KOPT-K1 (cell line): ENCODE measurements around the gene HGFAC.

Experiments used
- H3K27ac ChIP-seq: fragments of 200-600 bp; sonication (generic); 2 replicates; pipeline ENCODE4 v1.5.1; 2016; ENCODE audit warnings: antibody characterized with exemption, mild to moderate bottlenecking, low read depth, low read length; ENCODE audit not compliant: poor library complexity, severe bottlenecking
- H3K36me3 ChIP-seq: fragments of 200-600 bp; sonication (generic); 2 replicates; pipeline ENCODE4 v1.5.1; 2017; ENCODE audit warnings: antibody characterized with exemption, mild to moderate bottlenecking, low read length, moderate library complexity; ENCODE audit not compliant: insufficient read depth
- H3K9me3 ChIP-seq: fragments of 200-600 bp; sonication (generic); 2 replicates; pipeline ENCODE4 v1.5.1; 2017; ENCODE audit warnings: antibody characterized with exemption, low read length, mild to moderate bottlenecking; ENCODE audit not compliant: insufficient read depth, poor library complexity, severe bottlenecking

The HGFAC gene

DNA sequence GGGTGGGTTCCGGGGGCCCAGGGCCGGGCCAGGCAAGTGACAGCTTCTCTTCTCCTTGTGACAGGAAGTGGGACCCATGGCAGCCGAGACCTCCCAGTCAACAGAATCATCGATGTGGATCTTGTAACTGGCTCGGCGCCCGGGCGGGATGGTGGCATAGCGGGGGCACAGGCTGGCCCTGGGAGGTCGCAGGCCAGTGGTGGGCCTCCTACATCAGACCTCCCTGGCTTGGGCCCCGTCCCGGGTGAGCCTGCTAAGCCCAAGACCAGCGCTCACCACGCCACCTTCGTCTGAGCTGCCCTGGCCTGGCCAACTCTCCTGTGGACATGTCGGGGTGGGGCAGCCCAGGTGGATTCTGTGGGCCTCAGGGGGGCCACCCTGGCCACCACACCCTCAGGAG, 2.4 kb upstream of the HGFAC start:
- Histone ChIP-seq H3K36me3 (no peaks in the 10 kb centered on the region), H3K9me3 (no peaks in the 10 kb centered on the region), H3K27ac (no peak overlapping the region)

DNA sequence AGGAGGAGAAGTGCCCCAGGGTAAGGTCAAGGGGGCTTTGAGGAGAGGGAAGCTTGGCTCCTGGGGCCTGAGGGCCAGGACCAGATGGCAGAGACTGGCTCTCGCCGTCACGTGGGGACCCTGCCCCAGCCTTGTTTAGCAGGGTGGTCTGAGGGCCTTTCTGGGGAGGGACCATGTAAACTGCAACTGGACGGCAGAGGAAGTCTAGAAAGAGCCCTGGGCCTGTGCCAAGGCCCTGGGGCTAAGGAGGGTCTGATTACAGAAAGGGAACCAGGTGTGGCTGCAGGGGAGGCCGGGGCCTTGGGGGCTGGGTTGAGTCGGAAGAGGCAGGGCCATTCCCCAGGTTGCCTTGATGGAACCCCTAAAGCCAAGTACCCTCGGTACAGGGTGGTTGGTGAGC, 1.8 kb upstream of the HGFAC start:
- H3K27ac ChIP-seq = no peak overlapping the region
- H3K9me3 ChIP-seq = no peaks in the 10 kb centered on the region
- H3K36me3 ChIP-seq = no peaks in the 10 kb centered on the region

DNA sequence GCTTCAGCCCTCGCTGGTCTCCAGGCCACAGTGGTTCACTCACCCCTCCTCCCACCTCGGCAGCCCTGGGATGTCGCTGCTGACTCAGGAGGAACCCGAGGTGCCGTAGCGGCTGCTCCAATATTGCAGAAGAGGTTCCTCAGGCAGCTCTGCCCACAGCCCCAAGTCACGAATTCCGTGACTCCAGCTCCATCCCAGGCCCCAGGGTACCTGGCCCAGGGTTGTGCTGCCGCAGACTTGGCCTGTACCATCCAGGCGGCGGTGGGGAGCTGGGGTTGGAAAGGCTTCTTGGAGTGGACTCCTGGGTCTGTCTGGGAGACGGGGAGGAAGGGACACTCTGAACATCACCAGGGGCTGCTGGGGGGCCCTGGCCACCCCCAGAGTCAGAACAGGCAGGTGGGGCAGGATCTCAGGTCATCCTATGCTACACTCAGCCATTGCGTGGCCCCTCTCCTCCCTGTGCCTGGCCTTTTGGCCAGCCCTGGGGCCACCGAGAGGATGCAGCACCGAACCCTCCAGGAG, 728 bp upstream of the HGFAC start:
- H3K36me3 ChIP-seq = no peaks in the 10 kb centered on the region
- H3K9me3 ChIP-seq = no peaks in the 10 kb centered on the region
- H3K27ac ChIP-seq = no peak overlapping the region

DNA sequence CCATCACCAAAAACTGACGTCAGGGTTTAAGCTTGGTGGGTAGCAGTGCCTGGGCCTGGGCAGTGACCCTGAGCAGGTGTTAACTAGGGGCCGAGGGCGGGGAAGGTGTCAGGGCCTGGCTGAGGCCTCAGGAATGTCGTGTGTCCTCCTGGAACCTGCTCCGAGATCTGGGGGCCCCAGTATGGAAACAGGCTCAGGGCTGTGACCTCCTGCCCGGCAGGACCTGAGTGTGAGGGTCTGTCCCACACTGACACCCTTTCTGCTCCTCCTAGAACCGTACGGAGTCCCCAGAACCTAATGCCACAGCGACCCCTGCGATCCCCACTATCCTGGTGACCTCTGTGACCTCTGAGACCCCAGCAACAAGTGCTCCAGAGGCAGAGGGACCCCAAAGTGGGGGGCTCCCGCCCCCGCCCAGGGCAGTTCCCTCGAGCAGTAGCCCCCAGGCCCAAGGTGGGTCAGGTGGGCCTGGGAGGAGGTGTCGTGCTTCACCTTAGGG, 741 bp downstream of the HGFAC start:
- no peaks in the 10 kb centered on the region for H3K9me3 ChIP-seq

DNA sequence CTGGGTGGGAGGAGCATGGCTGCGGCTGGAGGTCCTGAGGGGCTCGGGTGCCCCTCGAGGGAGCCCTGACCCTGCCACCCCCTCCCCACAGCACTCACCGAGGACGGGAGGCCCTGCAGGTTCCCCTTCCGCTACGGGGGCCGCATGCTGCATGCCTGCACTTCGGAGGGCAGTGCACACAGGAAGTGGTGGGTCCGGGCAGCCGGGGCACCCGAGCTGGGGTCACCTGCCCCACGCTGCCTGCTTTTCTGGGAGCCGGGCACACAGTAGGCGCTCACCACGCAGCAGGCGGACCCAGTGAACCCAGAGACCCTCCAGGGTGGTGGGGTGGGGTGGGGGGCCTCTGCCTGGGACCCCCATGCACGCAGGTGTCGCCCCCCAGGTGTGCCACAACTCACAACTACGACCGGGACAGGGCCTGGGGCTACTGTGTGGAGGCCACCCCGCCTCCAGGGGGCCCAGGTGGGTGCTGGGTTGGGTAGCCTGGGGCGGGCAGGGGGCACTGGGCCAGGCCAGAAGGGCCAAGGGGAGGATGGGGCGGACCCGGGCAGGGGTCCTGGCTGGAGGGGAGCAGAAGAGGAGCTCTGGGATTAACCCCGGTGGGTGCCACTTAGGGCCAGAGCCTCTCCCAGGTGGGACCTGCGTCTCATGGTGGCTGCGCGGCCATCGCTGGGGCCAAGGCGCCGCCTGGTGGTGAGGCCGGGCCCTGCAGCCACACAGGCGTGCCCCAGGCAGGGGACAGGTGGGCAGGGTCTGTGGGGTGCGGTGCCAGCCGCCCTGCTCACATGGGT, 1.4 kb downstream of the HGFAC start:
- Histone ChIP-seq H3K27ac (no peak overlapping the region), H3K9me3 (no peaks in the 10 kb centered on the region), H3K36me3 (no peaks in the 10 kb centered on the region)

More for the DNA sequence above, 741 bp downstream of the HGFAC start:
- Histone ChIP-seq H3K36me3 (no peaks in the 10 kb centered on the region), H3K27ac (no peak overlapping the region)

DNA sequence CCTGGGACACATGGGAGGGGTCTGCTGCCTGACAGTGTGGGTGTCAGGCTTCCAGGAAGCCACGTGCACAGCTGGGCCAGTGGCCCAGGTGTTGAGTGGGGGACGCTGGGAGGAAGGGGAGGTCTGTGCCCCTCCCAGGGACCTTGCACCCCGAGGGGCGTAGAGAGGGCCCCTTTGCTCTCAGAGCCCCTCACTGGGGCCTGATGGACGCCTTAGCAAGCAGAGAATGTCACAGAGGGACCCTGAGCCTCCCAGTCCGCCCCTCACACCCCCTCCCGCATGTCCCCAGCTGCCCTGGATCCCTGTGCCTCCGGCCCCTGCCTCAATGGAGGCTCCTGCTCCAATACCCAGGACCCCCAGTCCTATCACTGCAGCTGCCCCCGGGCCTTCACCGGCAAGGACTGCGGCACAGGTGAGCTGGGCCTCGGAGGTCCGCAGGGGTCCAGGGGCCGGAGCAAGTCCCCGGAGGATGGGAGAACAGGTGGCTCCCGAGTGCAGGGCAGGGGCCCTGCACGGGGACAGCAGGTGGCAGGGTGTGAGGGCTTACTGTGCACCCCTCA, 2.1 kb downstream of the HGFAC start:
- Histone ChIP-seq H3K36me3 (no peaks in the 10 kb centered on the region), H3K9me3 (no peaks in the 10 kb centered on the region), H3K27ac (no peak overlapping the region)

DNA sequence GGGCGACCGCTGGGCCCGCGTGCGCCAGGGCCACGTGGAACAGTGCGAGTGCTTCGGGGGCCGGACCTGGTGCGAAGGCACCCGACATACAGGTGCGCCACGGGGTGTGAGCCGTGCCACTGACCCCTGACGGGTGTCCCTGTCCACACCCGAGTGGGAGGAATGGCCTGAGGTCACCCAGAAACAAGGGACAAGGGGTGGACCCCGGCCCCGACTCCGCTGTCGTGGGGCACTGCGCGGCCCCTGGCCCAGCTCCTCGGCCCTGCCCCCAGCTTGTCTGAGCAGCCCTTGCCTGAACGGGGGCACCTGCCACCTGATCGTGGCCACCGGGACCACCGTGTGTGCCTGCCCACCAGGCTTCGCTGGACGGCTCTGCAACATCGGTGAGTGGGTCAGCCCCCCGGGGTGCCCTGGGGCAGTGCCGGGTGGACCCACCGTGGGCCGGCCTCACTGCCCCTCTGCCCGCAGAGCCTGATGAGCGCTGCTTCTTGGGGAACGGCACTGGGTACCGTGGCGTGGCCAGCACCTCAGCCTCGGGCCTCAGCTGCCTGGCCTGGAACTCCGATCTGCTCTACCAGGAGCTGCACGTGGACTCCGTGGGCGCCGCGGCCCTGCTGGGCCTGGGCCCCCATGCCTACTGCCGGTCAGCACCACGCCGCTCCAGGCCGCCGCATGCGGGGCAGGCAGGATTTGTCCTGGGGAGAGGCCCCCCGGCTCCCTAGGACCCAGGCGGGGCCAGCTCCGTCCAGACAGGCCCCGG, 2.8 kb downstream of the HGFAC start:
- Histone ChIP-seq H3K36me3 (no peaks in the 10 kb centered on the region), H3K9me3 (no peaks in the 10 kb centered on the region), H3K27ac (no peak overlapping the region)

DNA sequence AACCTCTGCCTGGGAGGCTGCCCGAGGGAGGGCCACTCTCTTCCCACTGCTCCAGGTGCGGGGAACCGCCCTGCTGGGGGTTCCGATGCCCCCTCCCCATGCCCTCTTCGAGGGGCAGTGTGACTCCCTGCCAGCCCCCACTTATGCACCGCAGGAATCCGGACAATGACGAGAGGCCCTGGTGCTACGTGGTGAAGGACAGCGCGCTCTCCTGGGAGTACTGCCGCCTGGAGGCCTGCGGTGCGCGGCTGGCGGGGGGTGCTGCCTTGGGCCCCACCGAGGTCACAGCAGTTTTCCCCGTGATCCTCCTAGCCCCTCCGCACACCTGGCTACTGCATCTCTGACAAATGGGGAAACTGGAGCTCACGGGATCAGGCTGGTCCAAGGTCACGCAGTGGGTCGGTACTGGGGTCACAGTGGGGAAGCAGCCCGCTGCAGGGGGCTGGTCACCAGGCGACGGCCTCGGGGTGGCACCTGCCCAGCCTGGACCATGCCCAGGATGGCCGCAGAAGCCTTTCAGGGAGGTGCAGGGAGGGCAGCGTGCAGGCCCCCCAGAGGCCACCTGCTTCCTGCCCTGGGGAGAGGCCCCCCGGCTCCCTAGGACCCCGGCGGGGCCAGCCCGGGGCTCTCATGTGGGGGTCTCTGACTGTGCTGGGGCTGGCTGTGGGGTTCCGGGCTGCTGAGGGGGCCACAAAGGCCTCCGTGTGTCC, 3.5 kb downstream of the HGFAC start:
- Histone ChIP-seq H3K36me3 (no peaks in the 10 kb centered on the region), H3K27ac (no peak overlapping the region), H3K9me3 (no peaks in the 10 kb centered on the region)

DNA sequence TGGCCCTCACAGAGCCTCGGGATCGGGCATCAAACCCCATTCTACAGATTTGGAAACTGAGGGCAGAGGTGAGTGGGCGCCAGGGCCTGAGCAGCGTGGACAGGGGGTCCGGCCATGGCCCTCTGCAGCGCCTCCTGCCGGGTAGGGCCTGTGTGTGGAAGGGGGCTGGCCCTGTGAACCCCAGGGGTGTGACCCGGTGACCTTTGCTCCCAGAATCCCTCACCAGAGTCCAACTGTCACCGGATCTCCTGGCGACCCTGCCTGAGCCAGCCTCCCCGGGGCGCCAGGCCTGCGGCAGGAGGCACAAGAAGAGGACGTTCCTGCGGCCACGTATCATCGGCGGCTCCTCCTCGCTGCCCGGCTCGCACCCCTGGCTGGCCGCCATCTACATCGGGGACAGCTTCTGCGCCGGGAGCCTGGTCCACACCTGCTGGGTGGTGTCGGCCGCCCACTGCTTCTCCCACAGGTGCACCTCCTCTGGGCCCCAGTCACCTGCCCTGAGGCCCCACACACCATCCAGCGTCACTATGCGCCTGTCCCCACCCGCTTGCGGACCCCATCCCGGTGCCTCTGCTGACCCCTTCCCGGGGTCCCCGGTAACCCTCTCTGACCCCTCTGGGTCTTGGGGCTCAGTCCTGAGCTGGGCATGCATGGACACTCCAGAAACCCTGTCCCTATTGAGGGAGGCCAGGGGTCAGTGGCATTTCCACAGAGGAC, 4.2 kb downstream of the HGFAC start:
- H3K27ac ChIP-seq = no peak overlapping the region
- H3K9me3 ChIP-seq = no peaks in the 10 kb centered on the region
- no peaks in the 10 kb centered on the region for H3K36me3 ChIP-seq

DNA sequence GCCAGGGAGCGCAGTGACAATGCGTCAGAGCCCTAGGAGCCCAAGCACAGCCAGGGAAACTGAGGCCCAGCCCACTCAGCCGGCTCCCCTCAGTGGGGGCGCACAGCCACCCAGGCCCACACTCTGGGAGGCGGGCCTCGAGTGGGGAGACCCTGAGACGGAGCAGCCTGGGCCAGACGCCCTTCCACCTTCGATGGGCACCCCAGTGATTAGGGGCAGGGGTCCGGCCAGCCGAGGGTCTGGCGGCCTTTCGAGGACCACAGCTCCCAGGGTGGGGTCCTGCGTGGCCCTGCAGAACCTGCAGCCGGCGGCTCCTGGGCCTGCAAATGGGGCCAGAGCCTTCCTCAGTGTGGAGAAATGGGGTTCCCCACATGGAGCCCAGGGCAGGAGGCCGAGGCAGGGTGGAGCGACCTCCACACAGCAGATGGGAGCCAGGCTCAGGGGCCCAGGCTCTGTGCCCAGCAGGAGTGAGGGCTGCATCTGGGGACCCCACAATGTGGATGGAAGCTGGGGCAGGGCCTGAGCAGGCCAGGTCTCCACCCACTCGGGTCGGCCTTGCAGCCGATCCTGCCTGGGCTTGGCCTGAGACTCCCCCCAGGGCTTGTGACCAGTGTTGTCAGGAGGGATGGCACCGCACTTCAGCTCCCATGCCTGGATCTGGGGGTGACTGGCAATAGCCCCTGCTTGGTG, 5.0 kb downstream of the HGFAC start:
- no peaks in the 10 kb centered on the region for H3K9me3 ChIP-seq
- no peaks in the 10 kb centered on the region for H3K36me3 ChIP-seq
- H3K27ac ChIP-seq = no peak overlapping the region

DNA sequence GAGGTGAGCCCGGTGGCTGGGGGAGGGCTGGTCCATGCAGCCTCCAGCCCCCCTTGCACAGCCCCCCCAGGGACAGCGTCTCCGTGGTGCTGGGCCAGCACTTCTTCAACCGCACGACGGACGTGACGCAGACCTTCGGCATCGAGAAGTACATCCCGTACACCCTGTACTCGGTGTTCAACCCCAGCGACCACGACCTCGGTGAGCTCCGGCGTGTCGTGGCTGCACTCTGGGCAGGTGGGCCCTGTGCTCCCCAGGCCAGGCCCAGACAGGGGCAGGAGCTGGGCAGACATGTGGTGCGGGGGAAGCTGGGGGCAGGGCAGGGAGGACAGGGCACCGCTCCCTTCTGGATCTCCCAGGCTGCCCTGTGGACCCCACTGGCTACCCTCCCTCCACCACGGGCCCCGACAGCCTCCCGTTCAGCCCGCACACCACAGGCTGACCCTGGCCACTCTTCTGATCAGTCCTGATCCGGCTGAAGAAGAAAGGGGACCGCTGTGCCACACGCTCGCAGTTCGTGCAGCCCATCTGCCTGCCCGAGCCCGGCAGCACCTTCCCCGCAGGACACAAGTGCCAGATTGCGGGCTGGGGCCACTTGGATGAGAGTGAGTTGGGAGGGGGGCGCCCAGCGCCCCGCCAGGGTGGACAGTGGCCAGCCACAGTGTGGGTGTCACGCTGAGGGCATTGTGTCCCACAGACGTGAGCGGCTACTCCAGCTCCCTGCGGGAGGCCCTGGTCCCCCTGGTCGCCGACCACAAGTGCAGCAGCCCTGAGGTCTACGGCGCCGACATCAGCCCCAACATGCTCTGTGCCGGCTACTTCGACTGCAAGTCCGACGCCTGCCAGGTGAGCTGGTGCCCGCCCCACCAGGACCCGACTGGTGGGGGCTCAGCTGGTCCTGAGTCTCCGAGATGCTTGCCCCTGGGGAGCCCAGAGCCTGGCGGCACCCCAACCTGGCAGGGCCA, 5.9 kb downstream of the HGFAC start:
- Histone ChIP-seq H3K9me3 (no peaks in the 10 kb centered on the region), H3K36me3 (no peaks in the 10 kb centered on the region), H3K27ac (no peak overlapping the region)

DNA sequence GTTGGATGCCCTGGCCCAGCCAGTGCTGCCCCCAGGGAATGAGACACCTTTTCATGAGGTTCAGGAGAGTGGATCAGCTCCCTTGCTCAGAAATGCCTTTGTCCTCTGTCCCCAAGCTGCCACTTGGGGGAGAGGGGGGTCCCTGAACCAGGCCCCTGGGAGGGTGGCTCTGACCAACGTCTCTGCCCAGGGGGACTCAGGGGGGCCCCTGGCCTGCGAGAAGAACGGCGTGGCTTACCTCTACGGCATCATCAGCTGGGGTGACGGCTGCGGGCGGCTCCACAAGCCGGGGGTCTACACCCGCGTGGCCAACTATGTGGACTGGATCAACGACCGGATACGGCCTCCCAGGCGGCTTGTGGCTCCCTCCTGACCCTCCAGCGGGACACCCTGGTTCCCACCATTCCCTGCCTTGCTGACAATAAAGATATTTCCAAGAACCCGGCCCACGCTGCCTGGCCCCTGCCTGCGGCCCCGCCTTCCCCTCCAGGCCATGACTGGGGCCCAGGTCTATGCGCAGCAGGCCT, 7.3 kb downstream of the HGFAC start:
- H3K36me3 ChIP-seq = no peaks in the 10 kb centered on the region
- no peak overlapping the region for H3K27ac ChIP-seq
- peaks cover 5% of the 10 kb centered on the region for H3K9me3 ChIP-seq
